Left lung (tissue), 10 donors: Measurements from ENCODE around the gene CTNNAL1. TPM values are rescaled to one million over a fixed set of nuclear protein-coding genes. Genes with fewer than 3 reads are reported as not detected.

Experiments
- ATAC-seq: fragments of 200-7000 bp; cut with Tn5 transposase; one replicate; pipeline ENCODE4 v1.9.1; 2020; ENCODE audit warnings: moderate library complexity
- DNase-seq, 4 donors: peaks; one replicate each; pipeline ENCODE4 v3.0.0-alpha.2; 2013 to 2020
- H3K27ac ChIP-seq, 2 donors: fragments of 200-600 bp; sonication (generic) in 1 of 2; one replicate each; pipeline versions ENCODE4 v1.5.0 to v1.8.0; 2020 to 2021
- H3K27me3 ChIP-seq, 2 donors: fragments of 200-600 bp; sonication (generic) in 1 of 2; one replicate each; pipeline versions ENCODE4 v1.5.0 to v1.8.0; 2020 to 2021
- H3K36me3 ChIP-seq, 2 donors: fragments of 200-600 bp; sonication (generic) in 1 of 2; one replicate each; pipeline versions ENCODE4 v1.5.0 to v1.8.0; 2020 to 2021
- H3K4me1 ChIP-seq, 2 donors: fragments of 200-600 bp; one replicate each; pipeline ENCODE4 v1.8.0; 2021
- H3K4me3 ChIP-seq, 2 donors: fragments of 200-600 bp; sonication (generic) in 1 of 2; one replicate each; pipeline versions ENCODE4 v1.5.0 to v1.8.0; 2020 to 2021; ENCODE audit warnings: mild to moderate bottlenecking in 1 of 2
- H3K9me3 ChIP-seq, 2 donors: fragments of 200-600 bp; sonication (generic) in 1 of 2; one replicate each; pipeline versions ENCODE4 v1.5.0 to v1.8.0; 2020 to 2021
- intact Hi-C, 2 donors: fragments of 100-400 bp; cut with DNase I; formaldehyde crosslinking; loops; one replicate each; pipeline versions ENCODE4 v1.11.2 to v1.14.2; 2022
- polyA plus RNA-seq, 6 donors: library from polyadenylated mRNA; unstranded; fragments of 120-200 nt; gene quantifications; one replicate each; pipeline ENCODE4 v1.2.1, GENCODE V29; 2013; ENCODE audit not compliant: insufficient read length in 6 of 6
- total RNA-seq, 2 donors: library from RNA; stranded (reverse); fragmentation: NEBNext Ultra II Directional; extraction: Animal tissue kit (Norgen Biotek cat#: 25700); gene quantifications; one replicate each; pipeline ENCODE4 v1.2.1, GENCODE V29; 2021
- TF ChIP-seq, protein P1 (sequence below), 2 donors: fragments of 200-600 bp; sonication (generic) in 1 of 2; IDR thresholded peaks; one replicate each; pipeline versions ENCODE4 v1.5.0 to v1.8.0; 2021; ENCODE audit warnings: antibody characterized with exemption in 2 of 2
- donor health status: DM: no; HTN: yes; CAD: no.
- donor health status: DM: no; HTN: no; CAD: no.

CTNNAL1 gene
- total and polyA plus RNA-seq, 8 donors = 47.7 to 102 (median 87.8) TPM

DNA sequence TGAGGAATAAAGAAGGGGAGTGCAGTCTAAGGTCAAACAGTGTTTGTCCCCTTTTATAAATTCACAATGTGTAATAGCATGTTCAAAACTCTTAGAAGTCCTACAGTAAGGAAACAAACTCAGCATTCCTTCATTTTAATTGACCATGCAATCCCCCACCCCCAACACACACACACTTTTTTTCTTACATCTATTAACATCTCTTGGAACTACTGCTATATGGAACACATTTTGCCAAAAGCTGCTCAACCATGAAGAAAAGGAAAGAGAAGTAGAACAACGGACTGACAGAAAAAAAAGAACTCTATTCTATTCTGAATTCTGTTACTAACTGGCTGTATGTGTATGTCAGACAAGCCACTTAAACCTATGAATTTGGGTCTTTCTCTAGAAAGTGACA is 2.8 kb upstream of the CTNNAL1 start:
- DNase-seq (no peak), ATAC-seq (no peak)
- H3K27me3 ChIP-seq = no peaks in the 10 kb centered on the region
- intact Hi-C loops = no loop called here
- TF ChIP-seq, protein P1, sequence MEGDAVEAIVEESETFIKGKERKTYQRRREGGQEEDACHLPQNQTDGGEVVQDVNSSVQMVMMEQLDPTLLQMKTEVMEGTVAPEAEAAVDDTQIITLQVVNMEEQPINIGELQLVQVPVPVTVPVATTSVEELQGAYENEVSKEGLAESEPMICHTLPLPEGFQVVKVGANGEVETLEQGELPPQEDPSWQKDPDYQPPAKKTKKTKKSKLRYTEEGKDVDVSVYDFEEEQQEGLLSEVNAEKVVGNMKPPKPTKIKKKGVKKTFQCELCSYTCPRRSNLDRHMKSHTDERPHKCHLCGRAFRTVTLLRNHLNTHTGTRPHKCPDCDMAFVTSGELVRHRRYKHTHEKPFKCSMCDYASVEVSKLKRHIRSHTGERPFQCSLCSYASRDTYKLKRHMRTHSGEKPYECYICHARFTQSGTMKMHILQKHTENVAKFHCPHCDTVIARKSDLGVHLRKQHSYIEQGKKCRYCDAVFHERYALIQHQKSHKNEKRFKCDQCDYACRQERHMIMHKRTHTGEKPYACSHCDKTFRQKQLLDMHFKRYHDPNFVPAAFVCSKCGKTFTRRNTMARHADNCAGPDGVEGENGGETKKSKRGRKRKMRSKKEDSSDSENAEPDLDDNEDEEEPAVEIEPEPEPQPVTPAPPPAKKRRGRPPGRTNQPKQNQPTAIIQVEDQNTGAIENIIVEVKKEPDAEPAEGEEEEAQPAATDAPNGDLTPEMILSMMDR (IDR thresholded peaks at IDR 0.05) = no peak
- peaks cover 25 to 40% of the 10 kb centered on the region in 2 donors for H3K4me1 ChIP-seq
- H3K4me3 ChIP-seq = no peak overlapping the region
- no peaks in the 10 kb centered on the region for H3K9me3 ChIP-seq
- peaks cover 0 to 11% of the 10 kb centered on the region in 2 donors for H3K36me3 ChIP-seq
- H3K27ac ChIP-seq = no peak overlapping the region

DNA sequence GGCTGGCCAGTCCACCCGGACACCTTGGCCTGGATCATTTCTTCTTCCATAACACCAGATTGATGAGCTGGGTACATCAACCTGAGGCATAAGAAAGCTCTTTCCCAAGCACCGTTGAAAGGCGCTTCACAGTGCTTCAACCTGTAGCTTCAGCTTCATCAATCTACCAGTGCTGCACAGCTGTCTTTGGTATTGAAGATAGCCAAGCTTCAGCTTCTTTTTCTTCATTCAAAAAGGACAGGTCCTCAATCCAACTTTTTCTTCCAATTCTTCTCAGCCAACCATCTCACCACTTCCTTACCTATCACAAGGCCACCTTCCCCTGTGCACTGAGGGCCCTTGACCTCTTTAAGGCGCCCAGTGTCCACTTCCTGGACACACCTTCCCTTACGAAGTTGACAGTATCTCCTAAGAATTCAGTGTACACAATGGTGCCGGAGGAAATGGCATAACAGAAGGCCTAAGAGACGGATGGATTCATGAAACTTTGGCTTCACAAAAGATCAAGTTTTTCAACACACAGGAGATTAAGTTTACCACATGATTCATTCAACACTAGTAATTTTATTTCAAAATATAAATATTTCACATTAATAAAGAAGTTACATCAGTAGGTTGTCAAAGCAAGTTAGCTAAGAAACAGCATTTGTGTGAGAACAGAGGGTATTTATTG is 1.4 kb upstream of the CTNNAL1 start:
- H3K27me3 ChIP-seq = no peaks in the 10 kb centered on the region
- H3K4me1 ChIP-seq = peaks cover 29 to 46% of the 10 kb centered on the region in 2 donors
- DNase-seq (no peak), ATAC-seq (no peak)
- TF ChIP-seq, protein P1 (IDR thresholded peaks at IDR 0.05) = no peak
- peak overlapping the region; percentile 82 to 90 for H3K27ac ChIP-seq
- no peak overlapping the region for H3K4me3 ChIP-seq
- H3K9me3 ChIP-seq = no peaks in the 10 kb centered on the region
- intact Hi-C loops = no loop called here
- H3K36me3 ChIP-seq = peaks cover 0 to 5% of the 10 kb centered on the region in 2 donors

DNA sequence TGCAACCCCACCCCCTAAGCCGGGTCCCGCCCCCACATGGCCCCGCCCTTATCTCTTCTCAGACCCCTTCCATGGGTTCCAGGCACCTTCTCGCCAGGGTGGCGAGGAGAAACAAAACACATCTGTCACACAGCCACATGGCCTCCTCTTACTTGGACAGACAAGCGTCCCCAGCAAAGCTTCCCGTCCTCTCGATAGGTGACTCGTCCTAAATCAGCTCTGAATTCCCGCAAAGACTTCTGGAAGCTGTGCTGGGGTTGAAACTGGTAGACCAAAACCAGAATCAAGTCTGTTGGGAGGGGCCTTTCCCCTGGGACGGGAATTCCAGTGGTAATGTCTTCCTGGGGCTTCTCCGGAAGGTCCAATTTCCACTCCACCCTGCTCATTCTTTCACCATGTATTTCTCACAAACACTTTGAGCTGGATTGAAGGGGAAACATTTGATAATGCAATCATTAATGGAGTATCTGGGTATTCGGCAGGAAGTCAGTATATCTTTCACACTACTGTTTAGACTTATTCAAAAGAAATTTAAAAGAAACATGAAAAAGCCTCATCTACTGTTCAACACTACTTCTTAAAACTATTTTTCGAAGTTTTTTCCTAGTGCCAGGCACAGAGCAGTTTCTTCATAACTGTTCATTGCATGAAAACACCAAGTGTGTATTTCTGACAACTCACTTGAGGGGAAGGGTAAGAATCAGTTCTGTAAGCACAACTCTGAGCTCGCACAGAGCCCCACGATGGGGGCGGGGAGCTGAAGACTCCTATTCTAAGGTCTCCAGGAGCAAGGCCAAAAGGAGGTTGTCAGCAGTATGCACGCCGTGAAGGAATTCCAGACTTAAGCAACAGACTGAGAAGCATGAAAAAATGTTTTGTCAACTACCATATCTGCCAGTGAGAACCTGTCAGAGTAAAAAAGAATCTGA is 644 bp upstream of the CTNNAL1 start:
- TF ChIP-seq, protein P1 (IDR thresholded peaks at IDR 0.05) = no peak

DNA sequence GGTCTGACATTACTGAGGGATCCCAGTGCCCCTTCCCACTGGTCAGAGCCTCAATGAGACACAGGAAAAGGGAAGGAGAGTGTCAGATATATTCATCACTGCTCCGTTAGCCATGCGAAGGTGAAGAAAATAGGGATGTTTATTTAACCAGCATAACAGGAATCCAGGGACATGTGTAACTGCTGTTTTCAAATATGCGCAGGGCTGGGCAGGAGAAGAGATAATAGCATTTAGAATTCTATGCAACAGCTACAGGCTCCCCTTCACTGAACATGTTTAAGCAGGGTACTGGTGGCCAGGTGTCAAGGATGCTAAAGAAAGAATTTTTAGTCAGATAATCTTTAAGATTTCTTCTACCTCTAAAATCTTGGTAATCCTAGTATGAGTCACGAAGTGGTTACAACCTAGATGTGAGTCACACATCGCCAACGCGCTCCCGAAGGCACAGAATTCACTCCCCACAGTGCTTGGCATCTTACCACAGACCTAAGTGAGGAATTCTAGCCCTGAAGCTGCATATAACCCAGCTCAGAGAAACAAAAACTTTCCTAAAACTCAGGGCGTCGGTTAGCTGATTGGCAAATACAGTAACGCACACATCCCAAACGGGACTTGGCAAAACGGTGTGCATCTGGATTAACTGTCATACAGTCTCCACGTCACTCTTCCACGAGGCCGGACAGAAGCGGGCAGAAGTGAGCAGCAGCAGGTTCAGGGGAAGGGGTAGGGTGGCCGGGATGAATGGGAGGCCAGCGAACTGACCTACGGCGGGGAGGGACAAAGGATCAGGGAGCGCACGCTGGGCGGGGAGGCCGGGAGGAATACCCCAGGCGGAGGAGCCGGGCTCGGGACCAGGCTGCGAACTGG is 1.1 kb downstream of the CTNNAL1 start:
- TF ChIP-seq, protein P1 (IDR thresholded peaks at IDR 0.05) = no peak
- Histone ChIP-seq H3K4me3 (peak overlapping the region; percentile 81 to 85), H3K27ac (peak overlapping the region; percentile 90 to 96), H3K36me3 (no peaks in the 10 kb centered on the region), H3K27me3 (no peaks in the 10 kb centered on the region), H3K9me3 (no peaks in the 10 kb centered on the region), H3K4me1 (peaks cover 29 to 40% of the 10 kb centered on the region in 2 donors)
- intact Hi-C loops = no loop called here
- peak; percentile 42 for ATAC-seq
- DNase-seq = peak in 3 of 4 donors; percentile 56 to 65 (median 58)

More for the DNA sequence above, 644 bp upstream of the CTNNAL1 start:
- peak in 1 of 4 donors; percentile 63 for DNase-seq
- no peaks in the 10 kb centered on the region for H3K36me3 ChIP-seq
- H3K4me3 ChIP-seq = peak overlapping the region; percentile 81 to 85
- no peaks in the 10 kb centered on the region for H3K27me3 ChIP-seq
- H3K9me3 ChIP-seq = no peaks in the 10 kb centered on the region
- H3K27ac ChIP-seq = peak overlapping the region; percentile 82 to 90
- intact Hi-C loops = no loop called here
- H3K4me1 ChIP-seq = peaks cover 29 to 46% of the 10 kb centered on the region in 2 donors
- peak; percentile 1 for ATAC-seq
